ENCODE measurements around the gene CUX1. TPM values are rescaled to one million over a fixed set of nuclear protein-coding genes. Genes with fewer than 3 reads are reported as not detected.
"Not testable (repeated sequence)": the region's sequence is repeated elsewhere in the genome, so short reads cannot be mapped to it uniquely, and the experiment has no call there.

Gene CUX1
- polyA plus RNA-seq, 1 donor, result 43.6 TPM

- no peak for DNase-seq
Observed at GRCh38 chr7:102292813-102293798, 475.7 kb downstream of the CUX1 start.

DNA sequence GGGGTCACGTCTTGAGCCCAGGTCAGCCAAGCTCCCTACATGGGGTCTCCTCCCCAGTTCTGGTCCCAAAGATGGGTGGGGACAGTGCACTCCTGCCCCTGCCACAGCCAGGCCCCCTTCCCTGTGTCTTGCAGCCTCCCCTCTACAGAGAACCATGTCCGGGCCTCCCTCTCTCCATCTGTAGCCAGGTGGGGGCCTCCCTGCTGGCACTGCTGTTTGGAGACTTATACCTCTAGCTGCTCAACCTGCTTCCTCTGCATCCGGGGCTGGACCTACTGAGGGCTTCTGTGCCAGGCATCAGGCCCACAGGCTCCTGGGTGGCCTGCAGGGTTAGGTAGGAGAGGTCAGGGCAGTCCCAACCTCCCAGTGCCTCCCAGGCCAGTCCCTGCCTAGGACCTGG lies 477.2 kb downstream of the CUX1 start:
- DNase-seq, result no peak

- no peak for DNase-seq
Observed at GRCh38 chr7:102295346-102296178, 478.1 kb downstream of the CUX1 start.

GRCh38 chr7:102296179-102296438 lies 478.7 kb downstream of the CUX1 start:
- no peak for DNase-seq

DNA sequence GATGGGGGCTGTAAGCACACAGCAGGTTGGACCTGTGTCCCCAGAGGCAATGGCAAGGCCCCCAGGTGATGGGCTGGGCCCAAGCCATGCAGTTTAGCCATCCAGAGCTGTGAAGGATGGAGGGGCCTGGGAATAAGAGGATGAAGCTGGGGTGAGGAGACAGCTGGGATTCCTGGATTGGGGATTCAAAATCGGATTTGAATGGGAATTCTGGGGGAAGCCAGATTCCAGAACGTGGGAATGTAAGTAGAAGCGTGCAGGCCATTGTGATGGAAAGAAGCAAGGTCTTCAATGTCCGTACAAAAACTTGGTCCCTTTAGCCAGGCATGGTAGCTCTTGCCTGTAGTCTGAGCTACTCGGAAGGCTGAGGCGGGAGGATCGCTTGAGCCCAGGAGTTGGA lies 479.1 kb downstream of the CUX1 start:
- no peak for DNase-seq

GRCh38 chr7:102297487-102298218 lies 480.2 kb downstream of the CUX1 start:
- DNase-seq, result no peak

DNA sequence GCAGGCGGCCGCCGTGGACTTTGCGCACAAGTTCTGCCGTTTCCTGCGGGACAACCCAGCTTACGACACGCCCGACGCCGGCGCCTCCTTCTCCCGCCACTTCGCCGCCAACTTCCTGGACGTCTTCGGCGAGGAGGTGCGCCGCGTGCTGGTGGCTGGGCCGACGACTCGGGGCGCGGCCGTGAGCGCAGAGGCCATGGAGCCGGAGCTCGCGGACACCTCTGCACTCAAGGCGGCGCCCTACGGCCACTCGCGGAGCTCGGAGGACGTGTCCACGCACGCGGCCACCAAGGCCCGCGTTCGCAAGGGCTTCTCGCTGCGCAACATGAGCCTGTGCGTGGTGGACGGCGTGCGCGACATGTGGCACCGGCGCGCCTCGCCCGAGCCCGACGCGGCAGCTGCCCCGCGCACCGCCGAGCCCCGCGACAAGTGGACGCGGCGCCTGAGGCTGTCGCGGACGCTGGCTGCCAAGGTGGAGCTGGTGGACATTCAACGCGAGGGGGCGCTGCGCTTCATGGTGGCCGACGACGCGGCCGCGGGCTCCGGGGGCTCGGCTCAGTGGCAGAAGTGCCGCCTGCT lies 483.3 kb downstream of the CUX1 start:
- no peak for DNase-seq

DNA sequence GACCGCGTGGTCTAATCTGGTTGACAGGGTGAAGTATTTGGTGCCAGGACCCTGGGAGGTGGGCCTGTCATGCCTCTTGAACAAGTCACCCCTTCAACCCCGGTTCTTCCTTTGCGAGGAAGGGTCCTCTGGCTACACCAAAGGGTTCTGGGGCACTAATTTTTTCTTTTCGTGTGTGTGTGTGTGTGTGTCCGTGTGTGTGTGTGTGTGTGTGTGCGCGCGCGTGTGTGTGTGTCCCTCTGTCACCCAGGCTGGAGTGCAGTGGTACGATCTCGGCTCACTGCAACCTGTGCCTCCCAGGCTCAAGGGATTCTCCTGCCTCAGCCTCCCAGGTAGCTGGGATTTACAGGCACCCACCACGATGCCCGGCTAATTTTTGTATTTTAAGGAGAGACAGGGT lies 483.9 kb downstream of the CUX1 start:
- not testable (repeated sequence) for DNase-seq

DNA sequence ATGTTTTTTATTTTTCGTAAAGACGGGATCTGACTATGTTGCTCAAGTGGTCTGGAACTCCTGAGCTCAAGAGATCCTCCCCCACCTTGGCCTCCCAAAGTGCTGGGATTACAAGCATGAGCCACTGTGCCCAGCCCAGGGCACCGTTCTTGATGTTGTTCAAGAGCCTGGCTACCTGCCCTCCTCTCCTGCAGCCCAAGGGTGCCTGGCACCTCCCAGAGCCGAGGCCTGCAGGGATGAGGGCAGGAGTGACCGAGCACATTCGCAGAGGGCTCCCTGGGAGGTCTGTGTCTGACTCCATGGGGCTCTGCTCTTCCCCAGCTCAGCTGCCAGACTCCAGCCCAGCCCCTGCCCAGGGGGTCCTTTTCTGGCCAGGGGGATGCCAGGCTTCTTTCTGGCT lies 484.6 kb downstream of the CUX1 start:
- no peak for DNase-seq

DNA sequence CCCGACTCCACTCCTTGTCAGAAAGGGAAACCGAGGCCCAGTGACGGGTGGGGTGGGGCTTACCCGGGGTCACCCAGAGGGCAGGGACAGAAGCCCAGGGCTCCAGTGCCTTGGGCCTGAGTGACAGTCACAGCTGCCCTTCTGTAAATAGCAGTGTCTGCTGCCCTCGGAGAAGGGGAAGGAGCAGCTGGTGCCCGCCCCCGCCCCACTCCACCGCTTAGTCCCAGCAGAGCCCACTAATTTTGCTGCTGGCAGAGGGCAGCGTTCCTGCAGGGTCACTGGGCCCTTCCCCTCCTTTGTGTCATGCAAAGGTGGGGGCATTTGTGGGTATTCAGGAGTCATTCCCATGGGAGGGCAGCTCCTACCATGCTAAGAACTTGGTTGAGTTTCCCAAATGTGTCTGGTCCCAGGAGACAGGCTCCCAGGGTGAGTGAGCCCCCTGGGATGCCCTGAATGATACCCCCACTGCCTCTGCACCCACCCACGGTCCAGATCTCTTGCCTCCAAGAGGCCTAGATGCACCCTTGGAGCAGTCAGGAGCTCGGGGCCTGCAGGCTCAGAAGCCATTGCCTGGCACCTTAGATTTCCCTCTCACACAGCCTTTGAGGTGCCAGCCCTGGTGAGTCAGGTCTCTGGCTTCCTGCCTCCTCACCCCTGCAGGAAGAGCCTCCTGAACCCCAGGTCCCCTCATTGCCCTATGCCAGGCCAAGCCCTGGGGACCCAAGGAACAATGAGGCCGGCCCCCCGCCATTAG lies 486.4 kb downstream of the CUX1 start:
- DNase-seq, result peak; percentile 73

GRCh38 chr7:102304668-102305067 lies 487.2 kb downstream of the CUX1 start:
- no peak for DNase-seq

DNA sequence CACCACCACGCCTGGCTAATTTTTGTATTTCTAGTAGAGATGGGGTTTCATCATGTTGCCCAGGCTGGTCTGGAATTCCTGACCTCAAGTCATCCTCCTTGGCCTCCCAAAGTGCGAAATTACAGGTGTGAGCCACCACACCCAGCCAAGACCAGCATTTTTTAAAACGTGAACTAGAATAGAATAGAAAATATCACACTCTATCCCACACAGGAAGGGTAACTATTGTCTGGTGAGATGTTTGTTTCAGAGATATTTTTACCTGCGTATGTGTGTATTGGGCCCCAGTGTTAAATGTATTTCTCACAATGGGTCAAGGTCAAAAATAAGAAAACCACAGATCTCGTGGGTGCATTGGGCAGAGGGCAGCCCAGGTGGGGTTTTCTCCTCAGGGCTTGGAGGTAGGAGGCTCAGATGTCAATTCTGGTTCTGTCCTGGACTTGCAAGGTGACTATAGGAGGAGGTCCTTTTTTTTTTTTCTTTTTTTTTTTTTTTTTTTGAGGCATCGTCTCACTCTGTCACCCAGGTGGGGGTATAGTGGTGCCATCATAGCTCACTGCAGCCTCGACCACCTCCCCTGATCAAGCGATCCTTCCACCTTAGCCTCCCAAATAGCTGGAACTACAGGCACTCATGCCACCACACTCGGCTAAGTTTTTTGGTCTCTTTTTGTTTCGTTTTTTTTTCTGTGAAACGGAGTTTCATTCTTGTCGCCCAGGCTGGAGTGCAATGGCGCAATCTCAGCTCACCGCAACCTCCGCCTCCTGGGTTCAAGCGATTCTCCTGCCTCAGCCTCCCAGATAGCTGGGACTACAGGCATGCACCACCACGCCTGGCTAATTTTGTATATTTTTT lies 488.2 kb downstream of the CUX1 start:
- no peak for DNase-seq

- DNase-seq, result no peak
Observed at GRCh38 chr7:102306916-102307677, 489.7 kb downstream of the CUX1 start.

DNA sequence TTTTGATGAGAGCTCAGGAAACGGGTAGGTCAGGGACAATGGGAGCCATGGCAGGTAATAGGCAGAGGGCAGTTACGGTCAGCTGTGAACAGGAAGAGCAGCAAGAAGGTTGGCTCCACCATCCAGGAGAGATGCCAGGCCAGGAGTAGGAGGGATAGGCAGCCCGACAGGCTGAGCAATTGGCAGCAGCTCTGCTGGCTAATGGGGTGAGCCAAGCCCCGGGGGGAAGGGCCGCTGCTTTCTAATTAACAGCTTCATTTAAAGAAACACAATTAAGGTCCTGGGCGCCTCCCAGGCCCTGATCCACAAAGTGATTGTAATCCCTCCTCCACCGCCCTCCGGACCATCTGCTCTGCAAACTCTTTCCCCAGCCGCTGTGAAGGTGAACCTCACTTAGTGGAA lies 493.0 kb downstream of the CUX1 start:
- DNase-seq, result no peak

DNA sequence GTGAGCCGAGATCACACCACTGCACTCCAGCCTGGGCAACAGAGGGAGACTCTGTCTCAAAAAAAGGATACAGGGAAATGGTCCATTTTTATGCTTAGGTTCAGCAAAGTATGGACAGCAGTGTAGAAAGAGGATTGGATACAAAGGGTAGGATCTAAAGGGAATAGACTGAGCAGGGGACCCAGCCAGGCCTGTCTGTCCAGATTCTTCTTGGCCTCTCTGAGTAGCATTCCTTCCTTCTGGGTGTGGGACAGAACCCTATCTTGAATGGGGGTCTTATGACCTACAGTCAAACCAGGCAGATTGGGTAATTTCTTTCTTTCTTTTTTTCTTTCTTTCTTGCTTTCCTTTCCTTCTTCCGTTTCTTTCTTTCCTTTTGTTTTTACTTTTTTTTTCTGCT lies 494.9 kb downstream of the CUX1 start:
- DNase-seq, result no peak

GRCh38 chr7:102313997-102314780 lies 496.8 kb downstream of the CUX1 start:
- DNase-seq, result no peak

DNA sequence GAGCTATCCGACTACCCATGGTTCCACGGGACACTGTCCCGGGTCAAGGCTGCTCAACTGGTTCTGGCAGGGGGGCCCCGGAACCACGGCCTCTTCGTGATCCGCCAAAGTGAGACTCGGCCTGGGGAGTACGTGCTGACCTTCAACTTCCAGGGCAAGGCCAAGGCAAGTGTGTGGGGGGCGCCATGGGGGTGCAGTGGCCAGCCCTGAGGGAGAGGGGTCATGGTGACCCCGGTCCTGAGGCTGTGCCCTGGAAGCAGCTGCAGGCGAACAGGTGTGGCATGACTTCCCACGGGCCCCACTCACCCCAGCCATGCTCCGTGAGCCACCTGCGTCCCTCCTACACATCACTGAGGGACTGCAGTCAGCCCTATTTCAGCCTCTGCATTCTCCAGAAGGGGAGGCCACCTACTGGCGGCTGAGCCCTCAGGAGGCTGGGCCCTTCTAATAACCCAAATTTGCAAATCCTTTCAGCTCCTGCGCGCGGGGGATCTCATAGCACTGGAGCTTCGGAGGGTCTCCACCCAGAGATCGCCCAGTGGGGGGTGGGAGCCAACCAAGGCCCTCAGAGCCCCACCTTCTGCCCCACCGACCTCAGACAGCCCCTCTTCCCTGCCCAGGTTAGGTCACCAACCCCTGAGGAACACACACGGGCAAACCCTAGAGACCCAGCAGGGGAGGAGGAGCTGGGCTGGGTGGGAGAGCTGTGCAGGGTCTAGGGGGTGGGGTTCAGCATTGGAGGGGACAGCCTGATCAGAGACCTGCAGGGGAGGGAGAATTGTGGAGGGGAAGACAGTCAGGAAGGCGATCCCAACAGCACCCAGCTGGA lies 500.0 kb downstream of the CUX1 start:
- no peak for DNase-seq

GRCh38 chr7:102318482-102318971 lies 501.1 kb downstream of the CUX1 start:
- DNase-seq, result no peak
